Measurements from ENCODE around the gene CDK10.
"Not testable (repeated sequence)": the region's sequence is repeated elsewhere in the genome, so short reads cannot be mapped to it uniquely, and the experiment has no call there.

The CDK10 gene

GRCh38 chr16:89669755-89670154 lies 16.7 kb upstream of the CDK10 start:
- no peak for DNase-seq

DNA sequence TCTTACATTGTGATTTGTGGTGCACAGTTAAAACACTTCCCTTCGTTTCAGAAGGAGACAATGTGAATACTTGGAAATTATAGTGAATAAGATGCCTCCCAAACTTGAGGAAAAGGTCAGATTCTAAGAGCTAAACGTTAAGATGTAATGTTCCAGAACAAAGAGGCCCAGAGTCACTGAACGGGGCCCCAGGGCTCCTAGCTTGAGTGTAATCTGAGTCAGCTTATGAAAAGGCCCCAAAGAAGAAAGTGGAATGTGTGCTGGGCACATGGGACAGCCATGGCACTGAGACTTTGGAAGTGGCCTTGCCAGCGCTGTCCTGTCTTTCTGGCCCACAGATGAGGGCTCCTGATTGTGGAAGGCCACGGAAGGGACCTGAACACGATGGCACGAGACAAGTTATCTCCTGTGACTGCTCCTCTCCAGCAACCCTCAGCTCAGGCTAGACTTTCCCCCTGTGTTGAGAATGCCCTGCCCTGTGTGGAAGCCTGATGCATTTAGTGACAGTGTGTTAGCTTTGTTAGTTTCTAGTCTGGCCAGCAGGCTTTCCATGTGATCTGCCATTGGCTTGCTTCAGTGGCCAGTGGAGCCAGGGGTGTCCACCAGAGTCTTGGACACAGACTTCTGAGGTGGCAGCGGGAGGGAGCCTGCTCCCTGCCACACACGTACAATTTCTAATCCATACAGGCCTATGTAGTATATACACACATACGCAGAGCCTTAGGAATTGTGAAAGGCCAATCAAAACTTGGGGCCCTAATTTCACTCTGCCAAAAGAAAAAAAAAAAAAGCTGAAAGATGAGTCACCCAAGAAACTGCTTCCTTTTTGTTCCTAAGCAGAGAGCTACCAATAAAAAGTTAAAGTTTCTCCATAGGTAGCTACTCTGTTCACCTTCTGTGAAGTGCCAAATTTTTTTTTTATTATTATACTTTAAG lies 15.7 kb upstream of the CDK10 start:
- DNase-seq, result no peak

DNA sequence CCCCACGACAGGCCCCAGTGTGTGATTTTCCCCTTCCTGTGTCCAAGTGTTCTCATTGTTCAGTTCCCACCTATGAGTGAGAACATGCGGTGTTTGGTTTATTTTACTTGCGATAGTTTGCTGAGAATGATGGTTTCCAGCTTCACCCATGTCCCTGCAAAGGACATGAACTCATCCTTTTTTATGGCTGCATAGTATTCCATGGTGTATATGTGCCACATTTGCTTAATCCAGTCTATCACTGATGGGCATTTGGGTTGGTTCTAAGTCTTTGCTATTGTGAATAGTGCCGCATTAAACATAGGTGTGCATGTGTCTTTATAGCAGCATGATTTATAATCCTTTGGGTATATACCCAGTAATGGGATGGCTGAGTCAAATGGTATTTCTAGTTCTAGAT lies 14.9 kb upstream of the CDK10 start:
- DNase-seq, result not testable (repeated sequence)

DNA sequence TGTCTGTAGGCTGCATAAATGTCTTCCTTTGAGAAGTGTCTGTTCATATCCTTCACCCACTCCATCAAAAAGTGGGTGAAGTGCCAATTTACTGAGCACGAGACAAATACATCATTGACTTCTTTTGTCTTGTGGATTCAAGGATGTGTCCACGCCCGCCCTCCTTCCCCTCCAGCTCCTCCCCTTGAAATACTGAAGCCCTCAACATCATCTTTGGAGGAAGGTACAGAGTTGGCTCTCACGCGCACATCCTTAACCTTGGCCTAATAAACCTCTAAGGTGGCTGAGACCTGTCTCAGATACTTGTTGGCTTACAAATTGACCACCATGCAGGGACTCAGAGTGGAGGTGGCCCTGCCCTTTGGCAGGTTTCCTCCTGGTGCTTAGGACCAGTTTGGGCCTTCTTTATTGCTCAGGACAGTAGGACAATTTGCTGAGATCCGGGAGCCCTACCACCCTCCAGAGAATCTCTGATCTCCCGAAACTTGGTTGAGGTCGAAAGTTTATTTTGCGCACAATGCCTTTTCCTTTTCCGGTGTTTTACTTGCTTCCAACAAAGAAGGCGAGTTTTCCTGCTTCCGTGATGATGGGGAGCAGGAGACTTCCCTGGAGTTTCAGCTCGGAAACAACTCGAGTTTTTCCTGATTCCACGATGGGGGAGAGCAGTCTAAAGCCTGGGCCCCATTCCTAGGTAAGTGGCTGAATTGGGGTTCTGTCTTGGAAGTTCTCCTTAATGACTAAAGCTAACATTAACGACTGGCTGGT lies 14.1 kb upstream of the CDK10 start:
- DNase-seq, result no peak

GRCh38 chr16:89678258-89678657 lies 8.2 kb upstream of the CDK10 start:
- DNase-seq, result no peak

DNA sequence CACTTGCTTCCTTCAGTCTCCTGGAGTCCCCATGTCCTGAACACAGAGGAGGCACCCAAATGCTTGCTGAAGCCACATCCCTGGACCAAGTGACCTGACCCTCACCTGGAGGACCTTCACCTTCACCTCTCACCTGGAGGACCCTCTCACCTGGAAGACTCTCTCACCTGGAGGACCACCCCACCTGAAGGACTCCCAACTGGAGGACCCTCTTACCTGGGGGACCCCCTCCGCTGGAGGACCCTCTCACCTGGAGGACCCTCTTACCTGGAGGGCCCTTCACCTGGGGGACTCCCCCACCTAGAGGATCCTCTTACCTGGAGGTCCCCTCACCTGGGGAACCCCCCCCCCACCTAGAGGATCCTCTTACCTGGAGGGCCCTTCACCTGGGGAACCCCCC lies 573 bp upstream of the CDK10 start:
- DNase-seq, result no peak

DNA sequence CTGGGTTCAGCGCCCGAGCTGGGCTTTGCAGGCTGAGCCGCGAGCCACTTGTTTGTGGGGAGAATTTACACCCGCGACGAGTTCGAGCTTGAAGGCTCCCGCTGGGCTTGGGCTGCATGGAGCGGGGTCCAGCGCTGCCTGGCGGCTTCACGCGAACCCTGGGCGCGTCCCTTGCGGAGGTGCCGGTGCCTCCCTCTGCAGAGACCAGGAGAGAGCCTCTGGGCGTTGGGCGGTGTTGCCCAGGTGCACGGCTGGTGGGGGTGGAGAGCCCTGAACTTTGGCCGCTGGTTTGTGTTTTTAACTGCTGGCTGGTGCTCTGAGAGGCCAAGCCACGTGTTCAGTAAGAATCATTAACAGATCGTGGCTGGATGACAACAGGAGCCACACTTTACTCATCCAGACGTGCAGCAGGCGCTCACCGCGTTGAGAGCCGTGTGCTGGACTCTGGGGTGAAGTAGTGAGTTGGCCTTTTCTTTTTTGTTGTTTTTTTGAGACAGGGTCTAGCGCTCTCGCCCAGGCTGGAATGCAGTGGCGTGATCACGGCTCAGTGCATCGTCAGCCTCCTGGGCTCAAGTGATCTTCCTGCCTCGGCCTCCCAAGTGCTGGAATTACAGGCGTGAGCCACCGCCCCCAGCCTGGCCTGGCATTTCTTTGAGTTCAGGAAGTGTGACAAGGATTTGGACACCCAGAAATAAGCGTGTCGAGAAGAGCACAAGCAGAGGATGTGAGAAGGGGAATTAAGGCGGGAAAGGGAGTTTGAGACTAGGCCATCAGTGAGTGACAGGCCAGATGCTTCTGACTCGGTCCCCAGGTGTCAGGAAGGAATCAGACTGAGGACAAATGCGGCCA lies 827 bp downstream of the CDK10 start:
- peak; percentile 27 for DNase-seq

- no peak for DNase-seq
Observed at GRCh38 chr16:89688395-89688794, 1.9 kb downstream of the CDK10 start.

DNA sequence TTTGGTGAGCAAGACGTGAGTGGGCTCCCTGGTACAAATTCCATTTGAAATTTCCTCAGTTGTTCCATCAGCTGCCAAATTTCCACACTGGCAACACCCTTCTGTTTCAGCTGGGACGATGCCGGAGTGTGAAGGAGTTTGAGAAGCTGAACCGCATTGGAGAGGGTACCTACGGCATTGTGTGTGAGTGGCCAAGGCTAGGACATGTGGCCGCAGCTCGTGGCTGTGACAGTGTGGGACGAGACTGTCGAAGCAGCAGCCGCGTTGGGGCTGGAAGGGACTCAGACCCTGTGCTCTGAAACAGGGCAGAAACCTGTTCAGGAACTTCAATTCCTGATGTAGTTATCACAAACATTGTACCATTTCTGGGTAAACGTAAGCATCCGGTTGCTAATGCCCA lies 2.7 kb downstream of the CDK10 start:
- no peak for DNase-seq

GRCh38 chr16:89689621-89690020 lies 3.1 kb downstream of the CDK10 start:
- DNase-seq, result not testable (repeated sequence)

GRCh38 chr16:89690392-89690901 lies 4.0 kb downstream of the CDK10 start:
- no peak for DNase-seq

- DNase-seq, result no peak
Observed at GRCh38 chr16:89691231-89691985, 4.9 kb downstream of the CDK10 start.

- no peak for DNase-seq
Observed at GRCh38 chr16:89691986-89692569, 5.6 kb downstream of the CDK10 start.

DNA sequence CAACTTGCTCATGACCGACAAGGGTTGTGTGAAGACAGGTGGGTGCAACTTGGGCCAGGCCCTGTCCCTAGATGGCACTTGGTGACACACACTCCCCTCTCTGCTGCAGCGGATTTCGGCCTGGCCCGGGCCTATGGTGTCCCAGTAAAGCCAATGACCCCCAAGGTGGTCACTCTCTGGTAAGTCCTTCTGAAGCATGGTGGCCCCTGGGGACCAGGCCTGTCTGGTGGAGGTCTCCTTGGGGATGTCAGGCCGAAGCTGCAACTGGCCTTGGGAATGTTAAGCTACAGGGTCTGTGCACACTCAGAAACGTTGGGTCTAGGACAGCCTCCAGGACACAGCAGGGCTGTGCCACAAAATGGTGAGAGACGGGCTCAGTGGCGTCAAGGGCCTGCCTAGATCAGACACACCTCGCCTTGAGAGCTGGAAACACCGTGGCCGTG lies 6.8 kb downstream of the CDK10 start:
- no peak for DNase-seq

DNA sequence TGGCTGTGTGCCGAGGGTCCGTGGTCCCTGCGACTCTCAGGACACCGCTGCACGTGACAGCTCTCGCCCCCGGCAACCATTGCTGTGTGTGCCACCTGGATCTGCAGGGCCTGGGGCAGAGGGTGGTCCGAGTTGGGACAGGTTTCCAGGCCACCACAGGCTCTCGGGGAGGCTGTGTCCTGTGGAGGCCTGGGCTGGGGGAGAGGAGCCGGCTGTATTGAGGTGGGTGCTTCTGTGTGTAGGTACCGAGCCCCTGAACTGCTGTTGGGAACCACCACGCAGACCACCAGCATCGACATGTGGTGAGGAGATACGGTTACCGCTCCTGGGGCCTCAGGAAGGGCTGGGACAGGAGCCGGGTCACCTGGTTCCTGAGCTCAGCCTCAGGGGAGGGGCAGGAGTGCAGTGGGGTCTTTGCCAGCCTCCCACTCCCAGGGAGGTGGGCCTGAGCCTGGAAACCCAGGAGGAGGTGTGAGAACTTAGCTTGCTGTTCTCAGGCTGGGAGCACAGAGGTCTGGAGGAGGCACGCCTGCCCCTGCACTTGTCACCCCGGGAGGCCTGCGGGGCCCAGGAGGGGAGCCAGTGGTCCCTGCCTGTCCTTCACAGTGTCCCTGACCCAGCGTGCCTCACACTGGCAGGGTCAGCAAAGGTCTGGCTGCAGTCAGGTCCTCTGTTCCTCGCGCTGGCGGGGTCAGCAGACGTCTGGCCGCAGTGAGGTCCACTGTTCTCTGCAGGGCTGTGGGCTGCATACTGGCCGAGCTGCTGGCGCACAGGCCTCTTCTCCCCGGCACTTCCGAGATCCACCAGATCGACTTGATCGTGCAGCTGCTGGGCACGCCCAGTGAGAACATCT lies 7.7 kb downstream of the CDK10 start:
- DNase-seq, result no peak

- DNase-seq, result not testable (repeated sequence)
Observed at GRCh38 chr16:89694784-89695085, 8.2 kb downstream of the CDK10 start.

GRCh38 chr16:89695086-89695874 lies 8.8 kb downstream of the CDK10 start:
- DNase-seq, result no peak

GRCh38 chr16:89695875-89696669 lies 9.6 kb downstream of the CDK10 start:
- DNase-seq, result peak; percentile 3

GRCh38 chr16:89696670-89697128 lies 10.2 kb downstream of the CDK10 start:
- DNase-seq, result no peak
